Measurements from ENCODE around the gene GSTP1. TPM values are rescaled to one million over a fixed set of nuclear protein-coding genes. Genes with fewer than 3 reads are reported as not detected.
"Not testable (repeated sequence)": the region's sequence is repeated elsewhere in the genome, so short reads cannot be mapped to it uniquely, and the experiment has no call there.

Gene GSTP1
- total RNA-seq, 2 experiments from 2014 or later, result 452 to 465 TPM

GRCh38 chr11:67613313-67613959 is 29.8 kb downstream of the GSTP1 start:
- H3K9me3 Mint-ChIP-seq, result no peaks in the 10 kb centered on the region
- no peak for DNase-seq
- H3K27me3 Mint-ChIP-seq, result peaks cover 11% of the 10 kb centered on the region
- H3K4me1 Mint-ChIP-seq, result peaks cover 21% of the 10 kb centered on the region
- peak overlapping the region; percentile 95 for H3K27ac Mint-ChIP-seq
- H3K4me3 Mint-ChIP-seq, result peak overlapping the region; percentile 74
- H3K36me3 Mint-ChIP-seq, result peaks cover 7% of the 10 kb centered on the region

- peak overlapping the region; percentile 74 for H3K4me3 Mint-ChIP-seq
- no peaks in the 10 kb centered on the region for H3K9me3 Mint-ChIP-seq
- H3K4me1 Mint-ChIP-seq, result peaks cover 19% of the 10 kb centered on the region
- peaks cover 11% of the 10 kb centered on the region for H3K27me3 Mint-ChIP-seq
- H3K36me3 Mint-ChIP-seq, result peaks cover 3% of the 10 kb centered on the region
- DNase-seq, result peak; percentile 80
- peak overlapping the region; percentile 95 for H3K27ac Mint-ChIP-seq
Measured at GRCh38 chr11:67613960-67614715, 30.5 kb downstream of the GSTP1 start.

DNA sequence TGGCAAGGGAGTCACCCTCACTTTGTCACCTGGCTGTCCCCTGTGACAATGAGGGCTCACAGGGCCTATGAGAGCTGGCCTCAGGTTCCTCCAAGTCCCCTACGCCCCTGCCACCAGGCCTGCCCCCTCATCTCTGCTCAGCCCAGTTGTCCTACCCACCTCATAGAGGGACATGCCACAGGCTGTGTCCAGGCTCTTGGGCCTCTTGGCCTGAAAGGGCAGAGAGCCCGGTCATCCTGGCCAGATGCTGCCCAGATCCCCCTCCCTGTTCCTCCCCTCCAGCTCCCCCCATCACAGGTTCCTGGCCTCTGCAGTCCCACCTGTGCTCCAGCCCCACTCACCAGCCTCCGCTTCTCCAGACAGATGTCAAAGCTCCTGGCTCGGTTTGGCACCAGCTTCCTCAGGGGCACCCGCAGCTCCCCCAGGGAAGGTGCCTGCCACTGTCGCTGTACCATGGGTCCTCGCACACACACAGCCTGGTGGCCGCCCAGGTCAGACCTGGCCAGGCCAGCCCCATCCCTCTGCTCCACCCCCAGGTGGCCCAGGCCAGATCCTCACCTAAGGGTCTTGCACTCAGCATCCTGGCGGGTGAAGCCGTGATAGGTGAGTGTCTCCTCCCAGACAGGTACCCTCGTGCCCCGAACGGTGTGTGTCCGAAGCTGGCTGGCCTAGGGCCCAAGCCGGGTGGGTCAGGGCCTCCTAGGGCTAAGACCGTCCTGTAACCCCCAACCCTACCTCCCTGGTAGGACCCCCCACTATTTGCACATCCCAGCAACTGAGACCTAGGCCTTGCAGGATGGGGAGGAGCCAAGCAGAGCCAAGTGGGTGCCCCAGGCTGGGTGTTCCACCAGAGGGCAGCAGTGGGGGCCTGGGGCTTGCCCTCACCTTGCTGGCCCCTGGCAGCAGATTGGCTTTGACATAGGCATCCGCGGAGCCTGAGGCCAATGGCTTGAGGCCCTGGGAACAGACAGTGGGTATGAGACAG is 31.4 kb downstream of the GSTP1 start:
- Mint-ChIP-seq H3K27ac (peak overlapping the region; percentile 95), H3K27me3 (peaks cover 11% of the 10 kb centered on the region), H3K36me3 (no peaks in the 10 kb centered on the region), H3K4me1 (peaks cover 16% of the 10 kb centered on the region), H3K9me3 (no peaks in the 10 kb centered on the region), H3K4me3 (peak overlapping the region; percentile 76)
- peak; percentile 78 for DNase-seq

GRCh38 chr11:67615728-67616430 is 32.3 kb downstream of the GSTP1 start:
- peak overlapping the region; percentile 76 for H3K4me3 Mint-ChIP-seq
- H3K4me1 Mint-ChIP-seq, result peaks cover 16% of the 10 kb centered on the region
- no peaks in the 10 kb centered on the region for H3K36me3 Mint-ChIP-seq
- H3K27me3 Mint-ChIP-seq, result peaks cover 11% of the 10 kb centered on the region
- H3K9me3 Mint-ChIP-seq, result no peaks in the 10 kb centered on the region
- peak overlapping the region; percentile 74 for H3K27ac Mint-ChIP-seq
- no peak for DNase-seq

DNA sequence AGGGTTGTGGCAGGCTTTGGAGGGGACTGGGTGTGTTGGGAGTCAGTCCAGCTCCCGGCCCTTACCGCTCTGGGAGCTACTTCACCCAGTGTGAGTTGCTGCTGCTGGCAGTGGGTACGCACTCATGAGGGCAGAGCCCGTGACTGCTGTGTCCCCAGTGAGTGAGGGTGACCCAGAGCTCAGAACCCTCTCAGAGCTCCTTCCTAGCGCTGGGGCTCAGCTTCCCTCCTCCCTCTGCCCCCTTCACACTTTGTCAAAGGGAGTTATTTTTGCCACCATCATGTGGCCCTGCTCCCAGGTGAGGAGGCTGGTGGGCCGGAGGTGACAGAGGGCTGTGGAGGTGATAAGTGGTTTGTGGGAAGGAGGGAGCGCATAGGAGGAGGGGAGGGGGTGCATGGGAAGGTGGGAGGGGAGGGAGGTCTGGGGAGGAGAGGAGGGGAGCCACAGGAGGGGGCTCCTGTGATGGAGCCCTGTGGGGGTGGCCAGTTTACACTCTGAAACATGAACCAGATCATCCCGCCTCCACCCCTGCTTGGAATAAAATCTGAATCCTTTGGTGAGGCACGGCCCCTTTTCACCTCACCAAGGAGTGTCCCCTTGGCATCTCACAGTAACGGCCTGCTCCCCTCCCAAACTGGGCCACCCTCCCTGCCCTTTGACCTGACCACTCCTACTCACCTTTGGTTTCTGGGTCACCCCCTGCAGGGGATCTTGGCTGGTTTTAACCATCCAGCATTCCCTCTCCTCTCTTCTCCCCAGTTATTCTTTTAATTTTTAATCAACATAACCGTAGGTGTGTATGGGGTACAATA is 33.0 kb downstream of the GSTP1 start:
- H3K27ac Mint-ChIP-seq, result peak overlapping the region; percentile 16
- H3K4me3 Mint-ChIP-seq, result peak overlapping the region; percentile 76
- DNase-seq, result no peak
- H3K27me3 Mint-ChIP-seq, result peaks cover 11% of the 10 kb centered on the region
- H3K36me3 Mint-ChIP-seq, result no peaks in the 10 kb centered on the region
- no peaks in the 10 kb centered on the region for H3K9me3 Mint-ChIP-seq
- peaks cover 16% of the 10 kb centered on the region for H3K4me1 Mint-ChIP-seq

DNA sequence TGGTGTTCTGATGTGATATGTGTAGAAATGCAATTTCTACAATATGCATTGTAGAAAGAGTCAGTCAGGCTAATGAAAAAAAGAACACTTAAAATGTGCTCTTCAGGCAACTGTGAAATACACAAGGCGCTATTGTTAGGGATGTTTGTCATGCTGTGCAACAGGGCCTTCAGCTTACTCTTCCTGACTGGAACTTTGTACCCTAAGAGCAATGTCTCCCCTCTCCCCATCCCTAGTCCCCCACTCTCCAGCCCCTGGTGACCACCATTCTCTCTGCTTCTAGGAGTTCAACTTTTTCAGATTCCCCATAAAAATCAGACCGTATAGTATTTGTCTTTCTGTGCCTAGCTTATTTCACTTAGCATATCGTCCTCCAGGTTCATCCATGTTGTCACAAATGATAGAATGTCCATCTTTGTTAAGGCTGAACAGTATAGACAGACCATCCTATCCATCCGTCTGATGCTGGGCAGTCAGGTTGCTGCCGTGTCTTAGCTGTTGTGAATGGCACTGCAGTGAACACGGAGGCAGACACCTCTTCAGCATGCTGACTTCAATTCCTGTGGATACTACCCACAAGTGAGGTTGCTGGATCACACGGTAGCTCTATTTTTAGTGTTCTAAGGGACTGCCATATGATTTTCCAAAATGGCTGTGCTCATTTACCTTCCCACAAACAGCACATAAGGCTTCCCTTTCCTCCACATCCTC is 33.8 kb downstream of the GSTP1 start:
- H3K27me3 Mint-ChIP-seq, result peaks cover 11% of the 10 kb centered on the region
- peak overlapping the region; percentile 76 for H3K4me3 Mint-ChIP-seq
- H3K9me3 Mint-ChIP-seq, result no peaks in the 10 kb centered on the region
- peaks cover 16% of the 10 kb centered on the region for H3K4me1 Mint-ChIP-seq
- no peak for DNase-seq
- H3K36me3 Mint-ChIP-seq, result no peaks in the 10 kb centered on the region
- no peak overlapping the region for H3K27ac Mint-ChIP-seq

- H3K27me3 Mint-ChIP-seq, result peaks cover 11% of the 10 kb centered on the region
- not testable (repeated sequence) for H3K4me3 Mint-ChIP-seq, H3K9me3 Mint-ChIP-seq, H3K4me1 Mint-ChIP-seq, DNase-seq, H3K36me3 Mint-ChIP-seq, H3K27ac Mint-ChIP-seq
Measured at GRCh38 chr11:67618901-67619659, 35.5 kb downstream of the GSTP1 start.

GRCh38 chr11:67619683-67620618 is 36.3 kb downstream of the GSTP1 start:
- not testable (repeated sequence) for H3K9me3 Mint-ChIP-seq, H3K4me1 Mint-ChIP-seq, DNase-seq, H3K36me3 Mint-ChIP-seq, H3K27ac Mint-ChIP-seq, H3K4me3 Mint-ChIP-seq
- peaks cover 11% of the 10 kb centered on the region for H3K27me3 Mint-ChIP-seq

- H3K4me1 Mint-ChIP-seq, DNase-seq, H3K4me3 Mint-ChIP-seq, H3K36me3 Mint-ChIP-seq, H3K9me3 Mint-ChIP-seq, H3K27ac Mint-ChIP-seq: not testable (repeated sequence)
- H3K27me3 Mint-ChIP-seq, result peaks cover 11% of the 10 kb centered on the region
Measured at GRCh38 chr11:67620621-67621020, 37.0 kb downstream of the GSTP1 start.

DNA sequence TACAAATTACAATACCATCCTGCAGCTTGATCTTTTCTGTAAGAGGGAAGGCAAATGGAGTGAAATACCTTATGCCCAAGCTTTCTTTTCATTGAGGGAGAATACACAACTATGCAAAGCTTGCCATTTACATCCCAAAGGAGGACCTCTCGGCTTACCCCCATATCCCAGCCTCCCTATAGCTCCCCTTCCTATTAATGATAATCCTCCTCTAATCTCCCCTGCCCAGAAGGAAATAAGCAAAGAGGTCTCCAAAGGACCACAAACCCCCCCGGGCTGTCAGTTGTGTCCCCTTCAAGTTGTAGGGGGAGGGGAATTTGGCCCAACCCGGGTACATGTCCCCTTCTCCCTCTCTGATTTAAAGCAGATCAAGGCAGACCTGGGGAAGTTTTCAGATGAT is 38.3 kb downstream of the GSTP1 start:
- H3K4me3 Mint-ChIP-seq, H3K36me3 Mint-ChIP-seq, H3K9me3 Mint-ChIP-seq, H3K4me1 Mint-ChIP-seq, DNase-seq, H3K27ac Mint-ChIP-seq, H3K27me3 Mint-ChIP-seq: not testable (repeated sequence)

- H3K27me3 Mint-ChIP-seq, H3K4me1 Mint-ChIP-seq, H3K27ac Mint-ChIP-seq, DNase-seq, H3K4me3 Mint-ChIP-seq, H3K9me3 Mint-ChIP-seq, H3K36me3 Mint-ChIP-seq: not testable (repeated sequence)
Measured at GRCh38 chr11:67622905-67623304, 39.3 kb downstream of the GSTP1 start.

DNA sequence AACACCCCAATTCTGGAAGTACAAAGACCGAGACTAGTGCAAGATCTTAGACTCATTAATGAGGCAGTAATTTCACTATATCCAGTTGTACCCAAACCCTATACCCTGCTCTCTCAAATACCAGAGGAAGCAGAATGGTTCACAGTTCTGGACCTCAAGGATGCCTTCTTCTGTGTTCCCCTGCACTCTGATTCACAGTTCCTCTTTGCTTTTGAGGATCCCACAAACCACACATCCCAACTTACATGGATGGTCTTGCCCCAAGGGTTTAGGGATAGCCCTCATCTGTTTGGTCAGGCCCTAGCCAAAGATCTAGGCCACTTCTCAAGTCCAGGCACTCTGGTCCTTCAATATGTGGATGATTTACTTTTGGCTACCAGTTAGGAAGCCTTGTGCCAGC is 40.2 kb downstream of the GSTP1 start:
- not testable (repeated sequence) for H3K9me3 Mint-ChIP-seq, H3K4me1 Mint-ChIP-seq, H3K36me3 Mint-ChIP-seq, H3K27me3 Mint-ChIP-seq, DNase-seq, H3K4me3 Mint-ChIP-seq
- H3K27ac Mint-ChIP-seq, result peak overlapping the region; percentile 69
